ENCODE data around the gene C5orf46. TPM values are rescaled to one million over a fixed set of nuclear protein-coding genes. Genes with fewer than 3 reads are reported as not detected.

The C5orf46 gene
- total RNA-seq, 4 donors from 2014 or later = not detected

DNA sequence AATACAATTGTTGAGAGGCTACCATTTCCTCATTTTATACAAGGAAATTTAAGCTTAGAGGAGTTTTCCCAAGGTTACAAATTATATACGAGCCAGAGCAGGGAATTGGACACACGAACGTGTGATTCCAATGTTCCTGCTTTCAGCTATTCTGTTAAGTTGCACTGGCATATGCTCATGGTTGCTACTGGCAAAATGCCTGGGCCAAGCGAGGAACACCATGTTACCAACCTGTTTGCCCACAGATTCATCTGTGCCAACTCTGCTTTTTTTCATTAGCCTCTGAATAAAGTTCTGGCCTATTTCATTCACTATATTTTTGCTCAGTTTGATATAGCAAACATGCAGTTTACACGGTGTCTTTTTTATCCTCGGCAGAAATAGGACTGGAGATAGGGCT is 5.1 kb upstream of the C5orf46 start:
- TF ChIP-seq, protein P1, sequence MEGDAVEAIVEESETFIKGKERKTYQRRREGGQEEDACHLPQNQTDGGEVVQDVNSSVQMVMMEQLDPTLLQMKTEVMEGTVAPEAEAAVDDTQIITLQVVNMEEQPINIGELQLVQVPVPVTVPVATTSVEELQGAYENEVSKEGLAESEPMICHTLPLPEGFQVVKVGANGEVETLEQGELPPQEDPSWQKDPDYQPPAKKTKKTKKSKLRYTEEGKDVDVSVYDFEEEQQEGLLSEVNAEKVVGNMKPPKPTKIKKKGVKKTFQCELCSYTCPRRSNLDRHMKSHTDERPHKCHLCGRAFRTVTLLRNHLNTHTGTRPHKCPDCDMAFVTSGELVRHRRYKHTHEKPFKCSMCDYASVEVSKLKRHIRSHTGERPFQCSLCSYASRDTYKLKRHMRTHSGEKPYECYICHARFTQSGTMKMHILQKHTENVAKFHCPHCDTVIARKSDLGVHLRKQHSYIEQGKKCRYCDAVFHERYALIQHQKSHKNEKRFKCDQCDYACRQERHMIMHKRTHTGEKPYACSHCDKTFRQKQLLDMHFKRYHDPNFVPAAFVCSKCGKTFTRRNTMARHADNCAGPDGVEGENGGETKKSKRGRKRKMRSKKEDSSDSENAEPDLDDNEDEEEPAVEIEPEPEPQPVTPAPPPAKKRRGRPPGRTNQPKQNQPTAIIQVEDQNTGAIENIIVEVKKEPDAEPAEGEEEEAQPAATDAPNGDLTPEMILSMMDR (IDR thresholded peaks at IDR 0.05; ENCODE audit: low read depth) = no peak

DNA sequence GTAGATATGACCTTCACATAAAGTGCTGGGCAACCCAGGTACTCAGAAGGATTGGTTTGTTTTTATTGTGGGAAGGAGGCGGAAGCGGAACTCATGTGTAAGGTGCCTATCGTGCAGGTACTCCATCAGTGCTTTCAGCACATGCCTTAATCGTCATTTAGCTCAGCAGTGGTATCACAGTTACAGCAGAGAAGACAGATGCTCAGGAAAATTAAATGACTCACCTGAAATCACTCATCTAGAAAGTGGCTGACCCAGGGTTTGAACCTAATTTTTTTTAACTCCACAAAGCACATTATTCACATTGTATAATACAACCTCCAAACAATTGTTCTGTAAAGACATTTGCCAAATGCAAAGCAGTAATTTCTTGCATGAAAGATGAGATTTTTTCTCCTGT is 2.2 kb downstream of the C5orf46 start:
- TF ChIP-seq, protein P1 (IDR thresholded peaks at IDR 0.05; ENCODE audit: low read depth) = no peak

DNA sequence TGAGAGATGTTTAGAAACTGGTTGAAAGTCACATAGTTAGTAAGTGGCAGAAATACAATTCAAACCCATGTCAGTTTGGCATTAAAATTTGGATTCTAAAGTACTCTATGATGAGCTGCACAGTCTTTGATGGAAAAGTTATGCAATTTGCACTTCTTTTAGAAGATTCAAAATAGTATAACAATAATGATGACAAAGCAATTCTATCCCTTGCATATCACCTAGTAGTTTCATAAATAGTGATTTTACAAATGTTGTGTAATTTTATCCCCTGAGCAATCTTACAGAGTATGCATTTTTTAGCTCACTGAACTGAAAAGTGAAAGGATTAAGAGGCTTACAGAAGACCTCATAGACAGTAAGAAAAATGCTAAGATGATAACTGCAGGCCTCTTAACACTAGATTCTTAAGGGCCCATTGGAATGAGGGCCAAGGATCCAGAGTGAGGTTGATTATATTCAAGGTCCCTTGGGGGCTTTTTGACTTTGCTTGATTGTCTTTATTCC is 3.7 kb downstream of the C5orf46 start:
- TF ChIP-seq, protein P1 (IDR thresholded peaks at IDR 0.05; ENCODE audit: low read depth) = no peak

DNA sequence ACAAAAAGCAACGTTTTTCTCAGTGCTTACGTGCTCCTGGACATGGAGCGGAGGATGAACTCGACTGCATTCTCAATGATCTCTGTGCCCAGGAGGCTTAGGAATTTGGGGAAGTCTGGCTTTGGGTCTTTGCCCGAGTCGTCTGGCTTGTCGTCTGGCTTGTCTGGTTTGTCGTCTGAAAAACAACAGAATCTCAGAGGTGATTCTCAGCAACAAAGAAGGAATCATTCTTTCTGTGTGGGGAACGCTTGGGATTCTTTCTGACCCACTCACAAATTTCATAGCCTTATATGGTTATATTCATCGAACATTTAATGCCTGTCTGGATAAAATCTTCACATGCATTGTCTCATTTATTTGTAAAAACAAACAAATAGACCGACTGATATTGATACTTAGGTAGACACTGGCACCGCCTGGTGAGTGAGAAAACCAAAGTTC is 4.7 kb downstream of the C5orf46 start:
- TF ChIP-seq, protein P1 (IDR thresholded peaks at IDR 0.05; ENCODE audit: low read depth) = no peak

DNA sequence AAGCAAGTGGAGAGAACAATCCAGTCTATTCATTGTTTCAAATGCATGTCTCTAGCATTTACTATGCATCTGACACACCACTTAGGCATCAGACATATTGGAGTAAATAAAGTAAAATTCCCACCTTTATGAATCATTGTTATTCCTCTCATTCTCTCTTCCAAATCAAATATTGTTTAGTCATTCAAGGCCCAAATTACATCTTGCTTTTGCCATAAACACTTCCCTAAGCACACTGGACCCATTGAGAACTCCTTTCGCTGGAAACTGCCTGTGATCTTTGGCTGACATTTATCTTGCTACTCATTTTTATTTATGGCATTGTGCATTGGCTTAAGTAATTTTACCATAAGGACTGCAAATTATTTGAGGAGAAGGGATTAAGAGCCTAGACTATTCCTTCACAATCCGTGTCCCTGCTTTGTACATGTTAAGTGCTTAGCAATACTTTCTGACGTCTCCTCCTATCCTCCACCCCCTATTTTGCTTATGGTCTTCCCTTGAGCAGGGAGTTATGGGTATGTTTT is 7.4 kb downstream of the C5orf46 start:
- TF ChIP-seq, protein P1 (IDR thresholded peaks at IDR 0.05; ENCODE audit: low read depth) = no peak

DNA sequence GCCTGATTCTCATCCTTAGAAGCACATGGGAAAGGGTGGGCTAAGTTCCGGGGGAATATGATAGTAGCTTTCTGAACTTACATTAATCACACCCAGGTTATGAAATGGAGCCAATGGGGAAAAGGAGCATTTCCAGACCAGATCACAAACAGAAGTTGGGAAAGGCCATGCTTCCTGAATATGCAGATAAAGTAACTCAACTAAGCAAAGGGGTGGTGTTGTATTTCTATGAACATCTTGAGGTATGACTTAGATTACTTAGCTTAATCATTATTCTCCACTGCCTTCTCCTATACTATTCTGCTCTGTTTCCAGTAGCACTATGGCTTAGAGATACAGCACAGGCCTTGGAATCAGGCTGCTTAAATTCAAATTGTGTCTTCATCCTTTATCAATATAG is 10.5 kb downstream of the C5orf46 start:
- TF ChIP-seq, protein P1 (IDR thresholded peaks at IDR 0.05; ENCODE audit: low read depth) = no peak

DNA sequence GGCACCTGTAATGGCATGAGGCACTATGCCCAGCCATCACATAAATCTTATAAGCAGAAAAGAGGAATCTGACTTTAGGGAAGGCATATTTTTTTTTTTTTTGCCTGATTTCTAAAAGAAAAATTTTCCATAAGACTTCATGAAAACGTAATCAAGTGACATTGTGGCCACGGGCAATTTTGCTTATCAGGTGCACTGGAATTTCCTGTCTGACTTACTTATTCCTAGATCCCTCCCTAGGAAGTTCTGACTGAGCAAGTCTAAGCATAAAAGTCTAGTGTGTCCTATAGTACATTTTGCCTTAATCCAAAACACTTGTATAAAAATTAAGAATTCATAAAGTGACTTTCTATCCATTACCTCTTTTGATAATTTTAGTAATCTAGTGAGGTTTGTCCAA is 12.5 kb downstream of the C5orf46 start:
- TF ChIP-seq, protein P1 (IDR thresholded peaks at IDR 0.05; ENCODE audit: low read depth) = no peak
